PC-9 (cell line): ENCODE measurements around the gene ABCD3. TPM values are rescaled to one million over a fixed set of nuclear protein-coding genes. Genes with fewer than 3 reads are reported as not detected.
"Not testable (repeated sequence)": the region's sequence is repeated elsewhere in the genome, so short reads cannot be mapped to it uniquely, and the experiment has no call there.

ENCODE experiments used
- BruUV-seq: library from RNA; stranded (reverse); fragments of 400-500 nt; replicated peaks from 2 replicates; lab custom pipeline; 2021; lab: Mats Ljungman, UMichigan
- CTCF ChIA-PET: fragments of 300-600 bp; sonication (Branson Sonifier 250); formaldehyde crosslinking; loops from one replicate; lab custom pipeline; 2022; ENCODE audit warnings: antibody characterized with exemption; lab: Charles Lee
- POLR2A ChIA-PET: fragments of 300-600 bp; sonication (Branson Sonifier 250); formaldehyde crosslinking; loops from one replicate; lab custom pipeline; 2022; ENCODE audit warnings: antibody characterized with exemption; ENCODE audit not compliant: unreplicated experiment; lab: Charles Lee
- DNase-seq, 2 experiments: peaks; one replicate each; pipeline versions ENCODE4 v3.0.0 to v3.0.0-alpha.2; 2015 to 2022; ENCODE audit warnings: mixed read lengths in 1 of 2
- H2AFZ ChIP-seq: fragments of 200-600 bp; sonication (generic); 2 replicates; pipeline ENCODE4 v1.8.1; 2017; ENCODE audit warnings: antibody characterized with exemption
- H3F3A ChIP-seq: fragments of 200-600 bp; sonication (generic); 2 replicates; pipeline ENCODE4 v1.8.1; 2017; ENCODE audit warnings: antibody characterized with exemption, mild to moderate bottlenecking, low read depth; ENCODE audit not compliant: insufficient read depth
- H3K27ac ChIP-seq: fragments of 200-600 bp; sonication (generic); 2 replicates; pipeline ENCODE4 v1.6.1; 2016; ENCODE audit warnings: mixed run types
- H3K27me3 ChIP-seq: fragments of 200-600 bp; sonication (generic); 2 replicates; pipeline ENCODE4 v1.6.1; 2016; ENCODE audit warnings: low read depth, mixed run types; ENCODE audit not compliant: insufficient read depth
- H3K36me3 ChIP-seq: fragments of 200-600 bp; sonication (generic); 2 replicates; pipeline ENCODE4 v1.6.1; 2016; ENCODE audit warnings: low read depth, mixed run types
- H3K4me1 ChIP-seq: fragments of 200-600 bp; sonication (generic); replicated peaks from 2 replicates; pipeline ENCODE4 v1.6.1; 2016; ENCODE audit warnings: mixed run types; ENCODE audit not compliant: insufficient read depth
- H3K4me2 ChIP-seq: fragments of 200-600 bp; sonication (generic); 2 replicates; pipeline ENCODE4 v1.6.1; 2017; ENCODE audit warnings: mixed run types
- H3K4me3 ChIP-seq: fragments of 200-600 bp; sonication (generic); 2 replicates; pipeline ENCODE4 v1.6.1; 2016; ENCODE audit warnings: mixed run types
- H3K79me2 ChIP-seq: fragments of 200-600 bp; sonication (generic); 2 replicates; pipeline ENCODE4 v1.6.1; 2017; ENCODE audit warnings: low read depth, mixed run types
- H3K9me2 ChIP-seq: fragments of 200-600 bp; sonication (generic); 2 replicates; pipeline ENCODE4 v1.8.1; 2017; ENCODE audit warnings: mild to moderate bottlenecking; ENCODE audit not compliant: insufficient read depth
- H3K9me3 ChIP-seq: fragments of 200-600 bp; sonication (generic); 2 replicates; pipeline ENCODE4 v1.8.1; 2016; ENCODE audit warnings: low read depth; ENCODE audit not compliant: insufficient read depth
- H4K20me1 ChIP-seq: fragments of 200-600 bp; sonication (generic); 2 replicates; pipeline ENCODE4 v1.8.1; 2017; ENCODE audit not compliant: insufficient read depth
- EZH2 ChIP-seq: fragments of 200-600 bp; sonication (generic); IDR thresholded peaks from 2 replicates; pipeline ENCODE4 v1.8.0; 2017; ENCODE audit warnings: antibody characterized with exemption, low read depth
- intact Hi-C: fragments of 100-400 bp; cut with micrococcal nuclease; formaldehyde crosslinking; loops from one replicate; pipeline ENCODE4 v1.10.0; 2022; ENCODE audit not compliant: unreplicated experiment
- total RNA-seq: library from RNA; stranded (reverse); gene quantifications from 2 replicates; pipeline ENCODE4 v1.2.3, GENCODE V29; 2021
- TF ChIP-seq, protein P1 (sequence below): fragments of 200-600 bp; sonication (generic); conservative IDR thresholded peaks from 2 replicates; pipeline ENCODE4 v1.6.1; 2017; ENCODE audit warnings: mixed run types, antibody characterized with exemption, mild to moderate bottlenecking, moderate library complexity

Gene ABCD3
- total RNA-seq, 1 experiment from 2014 or later, result 51.6 TPM

DNA sequence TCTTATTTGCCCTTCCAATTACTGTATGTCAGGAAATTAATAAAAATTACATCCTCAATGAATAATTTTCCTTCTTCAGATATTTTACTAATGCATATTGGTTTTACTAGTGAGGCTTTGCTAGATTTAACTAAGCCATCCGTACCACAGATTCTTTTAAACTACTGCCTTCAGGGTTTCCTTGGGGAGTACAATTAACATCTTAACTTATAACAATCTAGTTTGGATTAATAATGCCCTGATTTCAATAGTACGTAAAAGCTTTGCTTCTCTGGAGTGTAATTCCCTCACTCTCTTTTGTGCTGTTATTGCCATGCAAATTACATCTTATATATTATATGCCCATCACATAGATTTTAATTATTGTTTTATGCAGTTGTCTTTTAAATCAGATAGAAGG is 147.7 kb downstream of the ABCD3 start:
- peaks cover 19% of the 10 kb centered on the region for H3F3A ChIP-seq
- no peaks in the 10 kb centered on the region for H3K79me2 ChIP-seq
- intact Hi-C loops, result no loop called here
- H4K20me1 ChIP-seq, result no peaks in the 10 kb centered on the region
- peaks cover 20% of the 10 kb centered on the region; the same call in 1 of the 2 replicates for H3K9me3 ChIP-seq
- no peak overlapping the region for H3K4me3 ChIP-seq
- POLR2A ChIA-PET, result interaction anchor here (0.7 kb wide), 1 partner anchor 58 kb away, joined by 4 read pairs; no protein-coding TSS in a partner anchor
- no peak overlapping the region for H2AFZ ChIP-seq
- H3K4me1 ChIP-seq, result peaks cover 29% of the 10 kb centered on the region
- TF ChIP-seq EZH2, result no peak
- TF ChIP-seq, protein P1, sequence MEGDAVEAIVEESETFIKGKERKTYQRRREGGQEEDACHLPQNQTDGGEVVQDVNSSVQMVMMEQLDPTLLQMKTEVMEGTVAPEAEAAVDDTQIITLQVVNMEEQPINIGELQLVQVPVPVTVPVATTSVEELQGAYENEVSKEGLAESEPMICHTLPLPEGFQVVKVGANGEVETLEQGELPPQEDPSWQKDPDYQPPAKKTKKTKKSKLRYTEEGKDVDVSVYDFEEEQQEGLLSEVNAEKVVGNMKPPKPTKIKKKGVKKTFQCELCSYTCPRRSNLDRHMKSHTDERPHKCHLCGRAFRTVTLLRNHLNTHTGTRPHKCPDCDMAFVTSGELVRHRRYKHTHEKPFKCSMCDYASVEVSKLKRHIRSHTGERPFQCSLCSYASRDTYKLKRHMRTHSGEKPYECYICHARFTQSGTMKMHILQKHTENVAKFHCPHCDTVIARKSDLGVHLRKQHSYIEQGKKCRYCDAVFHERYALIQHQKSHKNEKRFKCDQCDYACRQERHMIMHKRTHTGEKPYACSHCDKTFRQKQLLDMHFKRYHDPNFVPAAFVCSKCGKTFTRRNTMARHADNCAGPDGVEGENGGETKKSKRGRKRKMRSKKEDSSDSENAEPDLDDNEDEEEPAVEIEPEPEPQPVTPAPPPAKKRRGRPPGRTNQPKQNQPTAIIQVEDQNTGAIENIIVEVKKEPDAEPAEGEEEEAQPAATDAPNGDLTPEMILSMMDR, result no peak
- CTCF ChIA-PET, result no interaction called here
- no peaks in the 10 kb centered on the region for H3K27me3 ChIP-seq
- no peaks in the 10 kb centered on the region for H3K36me3 ChIP-seq
- H3K27ac ChIP-seq, result no peak overlapping the region
- no peak for DNase-seq
- no peaks in the 10 kb centered on the region for H3K9me2 ChIP-seq
- H3K4me2 ChIP-seq, result no peak overlapping the region
- BruUV-seq, result no TSS peak

DNA sequence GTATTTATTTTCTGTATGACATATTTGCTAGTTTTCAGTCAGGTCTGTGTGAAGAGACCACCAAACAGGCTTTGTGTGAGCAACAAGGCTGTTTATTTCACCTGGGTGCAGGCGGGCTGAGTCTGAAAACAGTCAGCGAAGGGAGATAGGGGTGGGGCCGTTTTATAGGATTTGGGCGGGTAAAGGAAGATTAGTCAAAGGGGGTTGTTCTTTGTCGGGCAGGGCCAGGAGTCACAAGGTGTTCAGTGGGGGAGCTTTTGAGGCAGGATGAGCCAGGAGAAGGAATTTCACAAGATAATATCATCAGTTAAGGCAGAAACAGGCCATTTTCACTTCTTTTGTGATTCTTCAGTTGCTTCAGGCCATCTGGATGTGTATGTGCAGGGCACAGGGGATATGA is 148.2 kb downstream of the ABCD3 start:
- H3K79me2 ChIP-seq, intact Hi-C loops, POLR2A ChIA-PET, H3K36me3 ChIP-seq, H4K20me1 ChIP-seq, DNase-seq, BruUV-seq, H3K27me3 ChIP-seq, H2AFZ ChIP-seq, CTCF ChIA-PET, H3K27ac ChIP-seq, H3K4me2 ChIP-seq, H3K4me3 ChIP-seq, H3K9me2 ChIP-seq: not testable (repeated sequence)
- peaks cover 20% of the 10 kb centered on the region; the same call in 1 of the 2 replicates for H3K9me3 ChIP-seq
- H3F3A ChIP-seq, result peaks cover 19% of the 10 kb centered on the region
- H3K4me1 ChIP-seq, result peaks cover 28% of the 10 kb centered on the region

DNA sequence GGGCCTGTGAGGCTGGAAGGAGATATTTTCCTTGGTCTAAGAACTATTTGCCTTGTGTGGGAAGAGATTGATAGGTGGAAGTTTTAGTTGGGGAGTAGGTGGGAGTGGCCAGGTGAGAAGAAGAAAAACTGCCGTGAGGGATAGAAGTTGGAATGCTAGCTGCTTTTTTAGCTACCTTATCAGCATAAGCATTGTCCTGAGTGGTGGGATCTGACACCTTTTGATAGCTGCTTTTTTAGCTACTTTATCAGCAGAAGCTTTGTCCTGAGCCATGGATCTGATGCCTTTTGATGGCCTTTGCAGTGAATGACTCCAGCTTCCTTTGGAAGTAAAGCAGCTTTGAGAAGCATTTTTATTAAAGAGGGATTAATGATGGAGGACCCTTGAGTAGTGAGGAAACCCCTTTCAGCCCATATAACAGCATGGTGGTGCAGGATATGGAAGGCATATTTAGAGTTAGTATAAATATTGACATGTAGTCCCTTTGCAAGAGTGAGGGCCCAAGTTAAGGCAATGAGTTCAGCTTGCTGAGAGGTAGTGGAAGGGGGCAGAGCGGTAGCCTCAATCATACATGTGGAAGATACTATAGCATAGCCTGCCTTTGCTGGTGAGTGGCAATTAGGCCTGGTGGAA is 149.9 kb downstream of the ABCD3 start:
- H3K9me2 ChIP-seq, H3K36me3 ChIP-seq, H3K79me2 ChIP-seq, H3K4me2 ChIP-seq, DNase-seq, H3K27me3 ChIP-seq, BruUV-seq, CTCF ChIA-PET, H4K20me1 ChIP-seq, H3F3A ChIP-seq, H3K27ac ChIP-seq, H3K4me3 ChIP-seq, H2AFZ ChIP-seq, intact Hi-C loops: not testable (repeated sequence)
- POLR2A ChIA-PET, result interaction anchor here (0.7 kb wide), 1 partner anchor 10 kb away, joined by 3 read pairs; no protein-coding TSS in a partner anchor
- Histone ChIP-seq H3K4me1 (peaks cover 11% of the 10 kb centered on the region), H3K9me3 (peaks cover 28% of the 10 kb centered on the region; the same call in 1 of the 2 replicates)

Other genes starting within 250 kb of the ABCD3 start
- 123 and 137 TPM in 2 replicates for gene ARHGAP29, start 180.8 kb upstream of the ABCD3 start, total RNA-seq
- gene F3, start 123.4 kb downstream of the ABCD3 start, total RNA-seq, result 335 and 434 TPM in 2 replicates